ENCODE measurements around the gene MIA3.

Gene MIA3

GRCh38 chr1:222713091-222713961, 95.4 kb downstream of the MIA3 start:
- intact Hi-C loops (cut with DNase I), result loop anchor here (2.0 kb wide), 1 partner anchor 69 kb away; no protein-coding TSS in a partner anchor
- DNase-seq, result peak; percentile 89 to 99 (median 91)

GRCh38 chr1:222716393-222716792, 98.5 kb downstream of the MIA3 start:
- intact Hi-C loops (cut with DNase I), result no loop called here

More at GRCh38 chr1:222716393-222716792, 98.5 kb downstream of the MIA3 start:
- DNase-seq, result no peak
